MM.1S (cell line): ENCODE measurements around the gene MGME1.

Source experiments
- DNase-seq: peaks from one replicate; pipeline ENCODE4 v3.0.0-alpha.2; 2015
- H2AFZ ChIP-seq: fragments of 300-600 bp; sonication (generic); 2 replicates; pipeline ENCODE4 v1.6.0; 2016; ENCODE audit warnings: antibody characterized with exemption, low read length
- H3F3A ChIP-seq: fragments of 300-600 bp; sonication (generic); 2 replicates; pipeline ENCODE4 v1.6.1; 2016; ENCODE audit warnings: mild to moderate bottlenecking, antibody characterized with exemption, low read length, moderate library complexity, mixed read lengths; ENCODE audit not compliant: insufficient read depth
- H3K27ac ChIP-seq: fragments of 300-600 bp; sonication (generic); 2 replicates; pipeline ENCODE4 v1.5.1; 2016; ENCODE audit warnings: mild to moderate bottlenecking, low read length
- H3K27me3 ChIP-seq: fragments of 300-600 bp; sonication (generic); replicated peaks from 2 replicates; pipeline ENCODE4 v1.6.0; 2016; ENCODE audit warnings: low read length; ENCODE audit not compliant: insufficient read depth
- H3K36me3 ChIP-seq: fragments of 300-600 bp; sonication (generic); replicated peaks from 2 replicates; pipeline ENCODE4 v1.6.1; 2016; ENCODE audit warnings: mild to moderate bottlenecking, low read length, mixed read lengths; ENCODE audit not compliant: insufficient read depth
- H3K4me1 ChIP-seq: fragments of 300-600 bp; sonication (generic); 2 replicates; pipeline ENCODE4 v1.6.1; 2016; ENCODE audit warnings: low read length, mixed read lengths
- H3K4me2 ChIP-seq: fragments of 300-600 bp; sonication (generic); 2 replicates; pipeline ENCODE4 v1.6.0; 2016; ENCODE audit warnings: low read depth, low read length
- H3K4me3 ChIP-seq: fragments of 300-600 bp; sonication (generic); 2 replicates; pipeline ENCODE4 v1.5.1; 2016; ENCODE audit warnings: low read length, mixed read lengths
- H3K79me2 ChIP-seq: fragments of 300-600 bp; sonication (generic); 2 replicates; pipeline ENCODE4 v1.6.1; 2016; ENCODE audit warnings: mixed run types, low read length, mixed read lengths
- H3K9ac ChIP-seq: fragments of 300-600 bp; sonication (generic); 2 replicates; pipeline ENCODE4 v1.6.1; 2016; ENCODE audit warnings: low read length, mixed read lengths
- H3K9me2 ChIP-seq: fragments of 300-600 bp; sonication (generic); replicated peaks from 2 replicates; pipeline ENCODE4 v1.6.1; 2016; ENCODE audit warnings: mild to moderate bottlenecking, low read length, mixed read lengths; ENCODE audit not compliant: insufficient read depth
- H3K9me3 ChIP-seq: fragments of 300-600 bp; sonication (generic); replicated peaks from 2 replicates; pipeline ENCODE4 v1.6.1; 2016; ENCODE audit warnings: mild to moderate bottlenecking, low read length, mixed read lengths; ENCODE audit not compliant: insufficient read depth
- H4K20me1 ChIP-seq: fragments of 300-600 bp; sonication (generic); 2 replicates; pipeline ENCODE4 v1.6.1; 2016; ENCODE audit warnings: mild to moderate bottlenecking, low read length, moderate library complexity, mixed read lengths; ENCODE audit not compliant: insufficient read depth
- CTCF ChIP-seq: fragments of 300-600 bp; sonication (generic); IDR thresholded peaks from 2 replicates; pipeline ENCODE4 v1.5.1; 2016; ENCODE audit warnings: antibody characterized with exemption, low read length, mixed read lengths
- EZH2 ChIP-seq: fragments of 300-600 bp; sonication (generic); optimal IDR thresholded peaks from 2 replicates; pipeline ENCODE3; 2017; ENCODE audit warnings: low read depth, mild to moderate bottlenecking, antibody characterized with exemption, low read length, mixed read lengths
- EZH2phosphoT487 ChIP-seq: fragments of 300-600 bp; sonication (generic); IDR thresholded peaks from 2 replicates; pipeline ENCODE4 v1.6.1; 2018; ENCODE audit warnings: antibody characterized with exemption, low read length

MGME1 gene

GRCh38 chr20:17987988-17988387 lies 19.2 kb downstream of the MGME1 start:
- Histone ChIP-seq H3K27ac (no peak overlapping the region), H3K27me3 (no peaks in the 10 kb centered on the region), H3K9ac (no peak overlapping the region), H3K4me1 (no peaks in the 10 kb centered on the region), H3K9me3 (no peaks in the 10 kb centered on the region), H3K4me3 (no peak overlapping the region), H4K20me1 (no peaks in the 10 kb centered on the region), H3F3A (no peaks in the 10 kb centered on the region), H3K9me2 (no peaks in the 10 kb centered on the region), H3K79me2 (peaks cover 21% of the 10 kb centered on the region), H3K4me2 (no peak overlapping the region), H3K36me3 (no peaks in the 10 kb centered on the region), H2AFZ (no peak overlapping the region)
- no peak for TF ChIP-seq CTCF
- TF ChIP-seq EZH2: no peak
- no peak for TF ChIP-seq EZH2phosphoT487
- no peak for DNase-seq

GRCh38 chr20:17990278-17990972 lies 21.6 kb downstream of the MGME1 start:
- H2AFZ ChIP-seq: no peak overlapping the region
- H3K4me3 ChIP-seq: no peak overlapping the region
- TF ChIP-seq EZH2phosphoT487: no peak
- TF ChIP-seq EZH2: no peak
- no peak for TF ChIP-seq CTCF
- H4K20me1 ChIP-seq: no peaks in the 10 kb centered on the region
- no peaks in the 10 kb centered on the region for H3K27me3 ChIP-seq
- no peaks in the 10 kb centered on the region for H3F3A ChIP-seq
- H3K9me2 ChIP-seq: no peaks in the 10 kb centered on the region
- H3K9ac ChIP-seq: no peak overlapping the region
- H3K4me2 ChIP-seq: no peak overlapping the region
- DNase-seq: no peak
- H3K36me3 ChIP-seq: no peaks in the 10 kb centered on the region
- H3K4me1 ChIP-seq: no peaks in the 10 kb centered on the region
- H3K27ac ChIP-seq: no peak overlapping the region
- peaks cover 4% of the 10 kb centered on the region; the same call in 1 of the 2 replicates for H3K79me2 ChIP-seq
- no peaks in the 10 kb centered on the region for H3K9me3 ChIP-seq

GRCh38 chr20:17992224-17992637 lies 23.4 kb downstream of the MGME1 start:
- Histone ChIP-seq H3K9me3 (no peaks in the 10 kb centered on the region), H3K4me3 (no peak overlapping the region), H2AFZ (no peak overlapping the region), H3K9me2 (no peaks in the 10 kb centered on the region), H3F3A (no peaks in the 10 kb centered on the region), H3K27me3 (no peaks in the 10 kb centered on the region), H4K20me1 (no peaks in the 10 kb centered on the region), H3K4me2 (no peak overlapping the region), H3K36me3 (no peaks in the 10 kb centered on the region), H3K9ac (no peak overlapping the region), H3K27ac (no peak overlapping the region), H3K4me1 (0 out of 2 replicates have a peak, but pooled peaks cover 3% of the 10 kb centered on the region), H3K79me2 (no peaks in the 10 kb centered on the region)
- DNase-seq: no peak
- TF ChIP-seq EZH2: no peak
- no peak for TF ChIP-seq CTCF
- no peak for TF ChIP-seq EZH2phosphoT487
